NCI-H524 treated with DMSO at 0.1 percent for 48 hours (cell line): ENCODE measurements around the gene CNN2.

ENCODE experiments used
- DNase-seq: peaks from one replicate; lab custom pipeline; 2025; lab: John Stamatoyannopoulos, UW

CNN2 gene

GRCh38 chr19:1025960-1026782 is at the start of gene CNN2:
CNN2 (plus strand) TSS chr19:1026608; CDS start chr19:1026662, 54 bp downstream.
- DNase-seq: no peak

- no peak for DNase-seq
Measured at GRCh38 chr19:977058-977464, 49.3 kb upstream of the CNN2 start.

- no peak for DNase-seq
Measured at GRCh38 chr19:979318-979741, 47.1 kb upstream of the CNN2 start.

DNA sequence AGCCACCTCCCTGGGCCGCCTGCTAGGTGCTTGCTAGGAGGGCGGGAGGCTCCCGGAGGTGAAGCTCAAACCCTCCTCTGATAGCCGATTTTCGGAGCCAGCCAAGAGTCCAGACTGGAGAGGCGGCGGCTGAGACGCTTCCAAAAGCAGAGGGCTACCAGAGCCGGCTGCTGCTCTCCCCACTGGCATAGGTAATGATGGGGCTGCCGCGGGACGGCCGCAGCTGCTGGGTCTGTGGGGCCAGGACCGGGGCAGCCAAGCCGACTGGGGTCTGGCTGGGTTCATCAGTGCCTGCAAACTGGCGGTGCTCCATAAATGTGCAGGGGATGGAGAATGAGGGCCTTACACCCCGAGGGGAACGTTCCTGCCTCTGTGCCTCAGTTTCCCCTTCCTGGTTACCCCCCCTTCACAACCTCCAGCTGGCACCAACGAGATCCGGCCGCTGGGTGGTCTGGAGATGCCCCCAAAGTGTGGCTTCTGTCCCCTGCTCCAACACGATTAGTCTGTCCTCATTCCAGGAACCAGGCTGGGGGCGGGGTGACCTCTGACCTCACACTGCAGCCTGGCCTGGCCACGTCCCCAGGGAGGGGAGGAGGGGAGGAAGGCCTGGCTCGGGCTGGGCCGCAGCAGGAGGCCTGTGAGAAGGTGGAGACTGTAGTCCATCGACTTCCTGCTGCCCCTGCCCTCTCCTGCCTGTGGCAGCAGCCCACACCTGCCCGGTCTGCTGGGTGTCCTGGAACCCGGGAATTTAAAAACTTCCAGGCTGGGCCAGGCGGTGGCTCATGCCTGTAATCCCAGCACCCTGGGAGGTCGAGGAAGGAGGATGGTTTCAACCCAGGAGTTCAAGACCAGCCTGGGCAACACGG is 46.0 kb upstream of the CNN2 start:
- DNase-seq: no peak

- DNase-seq: no peak
Measured at GRCh38 chr19:982567-983170, 43.7 kb upstream of the CNN2 start.

- peak; percentile 27 for DNase-seq
Measured at GRCh38 chr19:984165-984967, 42.0 kb upstream of the CNN2 start, which contains the start of gene WDR18. WDR18 (plus strand) TSS chr19:984345; CDS start chr19:984354, 9 bp downstream.

GRCh38 chr19:986083-986482 is 40.3 kb upstream of the CNN2 start:
- DNase-seq: no peak

DNA sequence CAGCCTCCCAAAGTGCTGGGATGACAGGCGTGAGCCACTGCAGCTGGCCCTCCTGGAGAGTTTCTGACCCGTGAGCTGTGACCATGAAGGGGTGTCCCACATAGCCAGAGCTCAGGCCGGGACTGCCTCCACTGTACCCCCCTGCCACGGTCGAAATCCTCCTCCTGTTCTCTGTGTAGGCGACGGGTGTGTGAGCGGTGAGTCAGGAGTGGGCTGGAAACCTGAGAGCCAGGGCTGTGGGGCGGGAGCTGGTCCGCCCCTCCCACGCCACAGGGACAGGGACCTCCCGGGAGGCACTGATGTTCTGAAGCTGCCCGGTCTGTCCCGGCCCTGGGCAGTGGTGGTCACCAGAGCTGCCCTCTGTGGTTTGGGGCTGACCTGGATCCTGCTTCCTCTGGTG is 38.3 kb upstream of the CNN2 start:
- DNase-seq: no peak

- no peak for DNase-seq
Measured at GRCh38 chr19:988510-988909, 37.9 kb upstream of the CNN2 start.

DNA sequence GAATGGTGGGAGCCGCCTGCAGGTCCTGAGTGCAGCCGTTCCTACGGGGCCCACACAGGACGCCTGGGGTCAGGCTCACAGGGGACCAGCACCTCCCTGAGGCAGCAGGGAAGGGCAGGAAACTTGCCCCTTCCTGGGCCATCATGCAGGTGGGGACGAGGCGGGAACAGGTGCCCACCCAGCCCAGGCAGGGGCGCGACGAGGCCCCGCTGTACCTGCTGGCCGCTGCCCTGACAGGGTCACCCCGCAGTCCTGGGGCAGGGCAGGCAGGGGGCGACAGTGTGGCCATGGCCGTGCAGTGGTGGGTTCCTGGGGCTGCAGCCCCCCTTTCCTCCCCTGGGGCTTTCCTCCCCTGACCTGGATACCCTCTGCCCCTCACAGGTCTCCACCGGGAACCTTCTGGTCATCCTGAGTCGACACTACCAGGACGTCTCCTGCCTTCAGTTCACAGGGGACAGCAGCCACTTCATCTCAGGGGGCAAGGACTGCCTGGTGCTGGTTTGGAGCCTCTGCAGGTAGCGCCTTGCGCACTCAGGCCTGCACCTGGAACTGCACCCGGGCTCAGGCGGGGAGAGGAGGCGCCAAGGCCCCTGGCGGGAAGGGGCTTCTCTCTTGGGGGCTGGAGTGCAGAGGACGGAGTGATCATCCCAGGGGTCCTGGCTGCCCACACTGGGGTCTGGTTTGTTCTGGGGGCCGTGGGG is 36.9 kb upstream of the CNN2 start:
- DNase-seq: no peak

GRCh38 chr19:990119-990571 is 36.3 kb upstream of the CNN2 start:
- DNase-seq: no peak

- no peak for DNase-seq
Measured at GRCh38 chr19:990746-991145, 35.7 kb upstream of the CNN2 start.

- no peak for DNase-seq
Measured at GRCh38 chr19:991174-991931, 35.1 kb upstream of the CNN2 start.

DNA sequence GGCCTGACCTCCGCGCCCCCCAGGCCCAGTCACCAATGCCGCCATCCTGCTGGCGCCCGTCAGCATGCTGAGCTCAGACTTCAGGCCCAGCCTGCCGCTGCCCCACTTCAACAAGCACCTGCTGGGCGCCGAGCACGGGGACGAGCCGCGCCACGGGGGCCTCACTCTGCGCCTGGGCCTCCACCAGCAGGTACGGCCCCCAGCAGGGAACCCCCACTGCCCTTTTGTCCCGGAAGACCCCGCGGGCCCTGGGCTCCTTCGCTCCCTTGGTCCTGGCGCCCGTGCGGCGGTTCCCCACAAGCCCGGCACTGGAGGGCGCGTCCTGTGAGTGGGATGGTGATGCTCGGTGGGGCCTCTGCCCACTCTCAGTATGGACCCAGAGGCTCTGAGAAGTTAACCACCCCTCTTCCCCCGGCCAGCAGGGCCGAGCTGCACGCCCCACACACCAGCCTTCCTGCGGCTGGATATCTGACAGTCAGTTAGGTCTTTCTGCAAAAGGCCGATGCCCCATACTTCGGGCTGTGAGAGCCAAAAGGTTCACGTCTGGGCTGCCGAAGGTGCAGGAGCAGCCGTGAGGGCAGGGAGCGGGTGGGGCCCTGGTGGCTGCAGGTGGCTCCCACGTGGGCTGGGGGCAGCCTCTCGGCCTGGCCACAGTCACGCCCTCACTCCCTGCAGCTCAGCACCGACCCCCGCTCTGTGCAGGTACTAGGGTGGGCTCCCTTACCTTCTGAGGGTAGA is 34.3 kb upstream of the CNN2 start:
- no peak for DNase-seq

GRCh38 chr19:992670-993055 is 33.7 kb upstream of the CNN2 start:
- no peak for DNase-seq

- no peak for DNase-seq
Measured at GRCh38 chr19:993361-993830, 33.0 kb upstream of the CNN2 start.

DNA sequence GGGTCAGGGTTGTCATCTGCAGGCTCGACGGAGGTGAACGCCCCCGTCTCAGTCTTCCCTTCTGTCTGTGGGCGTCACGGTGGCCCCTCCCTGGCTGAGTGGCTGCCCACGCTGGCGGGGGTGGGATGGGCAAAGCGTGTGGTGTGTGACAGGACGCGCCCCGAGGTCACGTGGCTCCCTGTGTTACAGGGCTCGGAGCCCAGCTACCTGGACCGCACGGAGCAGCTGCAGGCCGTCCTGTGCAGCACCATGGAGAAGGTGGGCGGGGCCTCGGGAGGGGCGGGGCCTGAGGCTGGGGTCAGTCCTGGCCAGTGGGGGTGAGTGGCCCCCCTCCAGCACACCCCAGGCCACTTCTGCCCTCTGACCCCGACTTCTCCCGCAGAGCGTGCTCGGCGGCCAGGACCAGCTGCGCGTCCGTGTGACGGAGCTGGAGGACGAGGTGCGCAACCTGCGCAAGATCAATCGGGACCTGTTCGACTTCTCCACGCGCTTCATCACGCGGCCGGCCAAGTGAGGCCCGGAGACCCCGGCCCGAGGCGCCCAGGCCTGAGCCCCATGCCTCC is 32.5 kb upstream of the CNN2 start:
- no peak for DNase-seq

DNA sequence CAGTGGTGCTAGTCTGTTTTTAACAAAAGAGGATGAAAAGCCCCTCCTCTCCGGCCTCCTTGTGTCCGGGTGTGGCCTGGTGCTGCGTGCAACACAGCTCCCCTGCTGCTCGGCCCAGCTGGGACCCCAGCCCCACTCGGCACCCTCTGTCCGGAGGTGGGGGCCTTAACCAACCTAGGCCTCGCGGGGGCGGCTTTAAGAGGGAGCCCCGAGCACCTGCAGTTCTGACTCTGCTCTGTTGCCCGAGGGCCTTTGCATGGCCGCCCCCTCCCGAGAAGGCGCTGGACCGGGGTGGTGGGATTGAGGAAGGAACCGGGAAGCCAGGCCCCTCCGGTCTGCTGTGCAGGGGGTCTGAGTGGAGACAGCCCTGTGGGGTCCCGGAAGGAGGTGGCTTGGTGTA is 31.9 kb upstream of the CNN2 start:
- no peak for DNase-seq
